Astrocyte of the cerebellum (primary cell): Measurements from ENCODE around the gene SHISA9.

Experiments
- DNase-seq: peaks from one replicate; pipeline ENCODE4 v3.0.0-alpha.2; 2011; ENCODE audit warnings: low read depth
- H3K4me3 ChIP-seq: 2 replicates; pipeline ENCODE4 v1.5.1; 2011; ENCODE audit warnings: mild to moderate bottlenecking, low read depth, low read length, moderate library complexity
- in situ Hi-C: cut with HindIII; loops from 2 replicates; pipeline ENCODE4 v1.10.0; 2017; ENCODE audit warnings: low sequenced_read_pairs
- TF ChIP-seq, protein P1 (sequence below): IDR thresholded peaks from 2 replicates; pipeline ENCODE4 v1.5.1; 2012; ENCODE audit warnings: low read length, low read depth, moderate library complexity, mild to moderate bottlenecking; ENCODE audit errors: missing control alignments

SHISA9 gene

GRCh38 chr16:13238182-13238581 lies 336.8 kb downstream of the SHISA9 start:
- DNase-seq: no peak
- H3K4me3 ChIP-seq: no peak overlapping the region
- TF ChIP-seq, protein P1, sequence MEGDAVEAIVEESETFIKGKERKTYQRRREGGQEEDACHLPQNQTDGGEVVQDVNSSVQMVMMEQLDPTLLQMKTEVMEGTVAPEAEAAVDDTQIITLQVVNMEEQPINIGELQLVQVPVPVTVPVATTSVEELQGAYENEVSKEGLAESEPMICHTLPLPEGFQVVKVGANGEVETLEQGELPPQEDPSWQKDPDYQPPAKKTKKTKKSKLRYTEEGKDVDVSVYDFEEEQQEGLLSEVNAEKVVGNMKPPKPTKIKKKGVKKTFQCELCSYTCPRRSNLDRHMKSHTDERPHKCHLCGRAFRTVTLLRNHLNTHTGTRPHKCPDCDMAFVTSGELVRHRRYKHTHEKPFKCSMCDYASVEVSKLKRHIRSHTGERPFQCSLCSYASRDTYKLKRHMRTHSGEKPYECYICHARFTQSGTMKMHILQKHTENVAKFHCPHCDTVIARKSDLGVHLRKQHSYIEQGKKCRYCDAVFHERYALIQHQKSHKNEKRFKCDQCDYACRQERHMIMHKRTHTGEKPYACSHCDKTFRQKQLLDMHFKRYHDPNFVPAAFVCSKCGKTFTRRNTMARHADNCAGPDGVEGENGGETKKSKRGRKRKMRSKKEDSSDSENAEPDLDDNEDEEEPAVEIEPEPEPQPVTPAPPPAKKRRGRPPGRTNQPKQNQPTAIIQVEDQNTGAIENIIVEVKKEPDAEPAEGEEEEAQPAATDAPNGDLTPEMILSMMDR: no peak
- in situ Hi-C loops: no loop called here

DNA sequence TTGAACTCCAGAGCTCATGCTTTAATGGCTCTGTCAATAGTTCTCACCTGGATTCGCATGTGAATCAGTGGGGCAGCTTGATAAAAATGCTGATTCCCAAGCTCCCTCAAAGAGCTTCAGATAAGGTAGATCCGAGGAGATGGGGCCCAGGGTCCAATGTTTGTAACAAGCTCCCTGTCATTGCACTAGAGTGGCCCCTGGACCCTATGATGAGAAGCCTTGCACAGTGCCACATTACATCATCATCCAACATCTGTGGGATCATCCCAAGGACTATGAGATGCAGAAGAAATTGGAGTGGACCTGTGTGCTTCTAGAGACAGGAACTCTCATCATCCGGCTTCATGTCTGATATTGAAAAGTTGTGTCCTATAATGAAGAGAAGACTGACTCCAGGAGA lies 340.8 kb downstream of the SHISA9 start:
- no peak overlapping the region for H3K4me3 ChIP-seq
- in situ Hi-C loops: no loop called here
- TF ChIP-seq, protein P1: no peak
- DNase-seq: no peak

GRCh38 chr16:13244770-13245169 lies 343.4 kb downstream of the SHISA9 start:
- no peak overlapping the region for H3K4me3 ChIP-seq
- in situ Hi-C loops: no loop called here
- no peak for DNase-seq
- TF ChIP-seq, protein P1: no peak

DNA sequence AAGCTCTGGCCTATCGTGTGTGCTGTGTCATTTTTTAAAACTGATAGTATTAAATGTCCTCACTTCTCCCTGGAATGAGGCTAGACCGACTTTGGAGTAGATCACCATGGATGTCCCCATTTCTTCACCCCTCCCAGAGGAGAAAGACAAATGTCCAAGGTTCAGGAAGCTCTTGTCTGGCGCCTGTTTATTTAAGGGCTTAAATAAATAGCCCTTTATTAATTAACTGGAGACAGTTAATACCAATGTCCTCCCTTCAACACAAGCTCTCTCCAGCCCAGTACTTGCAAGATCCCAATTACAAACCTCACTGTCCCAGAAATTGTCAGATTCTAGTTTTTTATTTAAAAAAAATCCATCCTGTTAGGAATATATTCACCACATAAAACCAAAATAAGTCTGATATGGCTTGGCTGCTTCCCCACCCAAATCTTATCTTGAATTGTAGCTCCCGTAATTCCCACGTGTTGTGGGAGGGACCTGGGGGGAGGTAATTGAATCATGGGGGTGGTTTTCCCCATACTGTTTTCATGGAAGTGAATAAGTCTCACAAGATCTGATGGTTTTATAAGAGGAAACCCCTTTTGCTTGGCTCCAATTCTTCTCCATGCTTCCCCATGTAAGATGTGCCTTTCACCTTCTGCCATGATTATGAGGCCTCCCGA lies 344.4 kb downstream of the SHISA9 start:
- TF ChIP-seq, protein P1: no peak
- in situ Hi-C loops: no loop called here
- DNase-seq: no peak
- no peak overlapping the region for H3K4me3 ChIP-seq

- TF ChIP-seq, protein P1: no peak
- no peak for DNase-seq
- in situ Hi-C loops: no loop called here
- H3K4me3 ChIP-seq: no peak overlapping the region
These were observed 353.7 kb downstream of the SHISA9 start for GRCh38 chr16:13254998-13255614.

DNA sequence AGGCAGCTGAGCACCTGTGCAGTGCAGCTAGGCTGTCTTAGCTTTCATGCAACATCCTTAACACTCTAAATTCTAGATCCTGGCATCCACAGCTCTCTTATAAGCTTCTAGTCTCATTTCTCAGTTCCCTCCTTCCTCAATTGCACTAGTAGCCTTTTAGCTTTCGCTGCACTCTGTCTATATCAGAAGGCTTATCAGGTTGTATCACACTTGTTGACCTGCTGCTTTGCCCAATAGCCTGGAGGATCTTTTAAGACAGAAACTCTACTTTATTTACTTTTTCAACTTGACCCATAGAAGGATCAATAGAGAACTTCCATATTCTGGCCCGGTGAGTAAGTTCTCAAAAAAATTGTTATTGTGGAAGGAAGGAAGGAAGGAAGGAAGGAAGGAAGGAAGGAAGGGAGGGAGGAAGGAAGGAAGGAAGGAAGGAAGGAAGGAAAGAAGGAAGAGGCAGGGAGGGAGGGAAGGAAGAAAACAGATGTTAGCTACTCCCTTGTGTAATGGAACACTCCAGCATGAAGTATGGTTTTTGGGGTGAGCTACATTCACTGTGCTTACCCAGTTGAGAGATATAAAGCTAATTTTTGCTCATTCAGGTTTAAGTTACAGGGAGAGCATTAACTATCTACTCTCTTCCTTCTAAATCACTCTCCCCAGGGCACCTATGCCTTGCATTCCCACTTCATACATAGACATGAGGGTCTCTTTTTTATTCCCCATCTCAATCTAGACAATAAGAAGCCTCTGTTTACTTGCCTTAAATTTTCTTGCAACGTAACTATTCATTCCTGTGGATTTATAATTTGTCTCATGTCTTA lies 361.1 kb downstream of the SHISA9 start:
- TF ChIP-seq, protein P1: no peak
- H3K4me3 ChIP-seq: no peak overlapping the region
- DNase-seq: no peak
- in situ Hi-C loops: no loop called here
